Hematopoietic multipotent progenitor cell treated with erythropoietin and hydrocortisone succinate and interleukin-3 and kit ligand, for 15 days (in vitro differentiated cells): ENCODE measurements around the gene ZCCHC14.

Experiments
- DNase-seq: peaks from one replicate; pipeline ENCODE4 v3.0.0-alpha.2; 2015; ENCODE audit warnings: low spot score

Gene ZCCHC14

GRCh38 chr16:87361916-87362619 lies 130.8 kb downstream of the ZCCHC14 start:
- DNase-seq = no peak

GRCh38 chr16:87360862-87361610 lies 131.8 kb downstream of the ZCCHC14 start:
- no peak for DNase-seq

GRCh38 chr16:87359121-87359520 lies 133.7 kb downstream of the ZCCHC14 start:
- DNase-seq = no peak

- no peak for DNase-seq
Measured at GRCh38 chr16:87358696-87359095, 134.1 kb downstream of the ZCCHC14 start.

- no peak for DNase-seq
Measured at GRCh38 chr16:87358250-87358649, 134.6 kb downstream of the ZCCHC14 start.

- DNase-seq = no peak
Measured at GRCh38 chr16:87356491-87356853, 136.4 kb downstream of the ZCCHC14 start.
